HUES48 (cell line): ENCODE measurements around the gene TMEM229B.

Experiments
- H3K27ac ChIP-seq: one replicate; pipeline ENCODE4 v1.7.0; 2013; ENCODE audit warnings: low read depth, low read length, inconsistent platforms
- H3K27me3 ChIP-seq: 2 replicates; pipeline ENCODE4 v1.6.1; 2013; ENCODE audit warnings: mild to moderate bottlenecking, low read length; ENCODE audit not compliant: control insufficient read depth, insufficient read depth
- H3K36me3 ChIP-seq: 2 replicates; pipeline ENCODE4 v1.6.1; 2013; ENCODE audit warnings: low read length; ENCODE audit not compliant: control insufficient read depth, insufficient read depth
- H3K4me1 ChIP-seq: 2 replicates; pipeline ENCODE4 v1.6.1; 2013; ENCODE audit warnings: mild to moderate bottlenecking, low read length; ENCODE audit not compliant: control insufficient read depth, insufficient read depth
- H3K4me3 ChIP-seq: 2 replicates; pipeline ENCODE4 v1.5.1; 2013; ENCODE audit warnings: mild to moderate bottlenecking, low read depth, low read length
- H3K9ac ChIP-seq: 2 replicates; pipeline ENCODE4 v1.6.1; 2013; ENCODE audit warnings: mild to moderate bottlenecking, low read depth, low read length, moderate library complexity
- H3K9me3 ChIP-seq: 2 replicates; pipeline ENCODE4 v1.6.1; 2013; ENCODE audit warnings: low read length; ENCODE audit not compliant: control insufficient read depth, insufficient read depth

The TMEM229B gene

GRCh38 chr14:67468378-67468730 lies 20.2 kb downstream of the TMEM229B start:
- no peaks in the 10 kb centered on the region for H3K27me3 ChIP-seq
- no peak overlapping the region for H3K27ac ChIP-seq
- no peak overlapping the region for H3K9ac ChIP-seq
- H3K4me3 ChIP-seq: no peak overlapping the region
- no peaks in the 10 kb centered on the region for H3K36me3 ChIP-seq
- no peaks in the 10 kb centered on the region for H3K9me3 ChIP-seq
- H3K4me1 ChIP-seq: no peaks in the 10 kb centered on the region

DNA sequence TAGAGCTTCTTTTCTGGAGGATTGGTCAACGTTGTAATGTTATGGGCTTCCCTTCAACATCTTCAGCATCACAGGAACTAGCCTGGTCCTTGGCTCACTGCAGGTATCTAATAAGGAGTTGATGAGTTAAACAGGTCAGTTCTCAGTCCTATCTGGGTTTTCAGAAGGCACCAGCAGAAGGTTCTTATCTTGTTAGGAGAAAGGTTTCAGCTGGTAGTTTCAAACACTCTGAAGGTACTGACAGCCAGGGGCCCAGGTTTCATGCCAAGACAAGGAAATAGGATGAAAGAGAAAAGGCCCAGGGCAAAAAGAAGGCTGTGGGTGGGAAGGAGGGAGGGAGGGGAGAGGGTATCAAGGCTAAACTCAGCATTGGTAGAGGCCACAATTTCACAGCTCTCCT lies 21.4 kb downstream of the TMEM229B start:
- Histone ChIP-seq H3K9ac (no peak overlapping the region), H3K4me3 (no peak overlapping the region), H3K36me3 (no peaks in the 10 kb centered on the region), H3K27ac (no peak overlapping the region), H3K4me1 (no peaks in the 10 kb centered on the region), H3K27me3 (no peaks in the 10 kb centered on the region), H3K9me3 (no peaks in the 10 kb centered on the region)

GRCh38 chr14:67464879-67465278 lies 23.6 kb downstream of the TMEM229B start:
- no peaks in the 10 kb centered on the region for H3K36me3 ChIP-seq
- no peaks in the 10 kb centered on the region for H3K27me3 ChIP-seq
- H3K9me3 ChIP-seq: no peaks in the 10 kb centered on the region
- H3K4me3 ChIP-seq: no peak overlapping the region
- no peak overlapping the region for H3K27ac ChIP-seq
- no peaks in the 10 kb centered on the region for H3K4me1 ChIP-seq
- H3K9ac ChIP-seq: no peak overlapping the region

GRCh38 chr14:67464377-67464776 lies 24.1 kb downstream of the TMEM229B start:
- H3K36me3 ChIP-seq: no peaks in the 10 kb centered on the region
- H3K9me3 ChIP-seq: no peaks in the 10 kb centered on the region
- H3K9ac ChIP-seq: no peak overlapping the region
- H3K4me3 ChIP-seq: no peak overlapping the region
- no peaks in the 10 kb centered on the region for H3K4me1 ChIP-seq
- H3K27ac ChIP-seq: no peak overlapping the region
- H3K27me3 ChIP-seq: no peaks in the 10 kb centered on the region

GRCh38 chr14:67463900-67464299 lies 24.6 kb downstream of the TMEM229B start:
- Histone ChIP-seq H3K4me3 (no peak overlapping the region), H3K27ac (no peak overlapping the region), H3K27me3 (no peaks in the 10 kb centered on the region), H3K9ac (no peak overlapping the region), H3K36me3 (no peaks in the 10 kb centered on the region), H3K4me1 (no peaks in the 10 kb centered on the region), H3K9me3 (no peaks in the 10 kb centered on the region)

DNA sequence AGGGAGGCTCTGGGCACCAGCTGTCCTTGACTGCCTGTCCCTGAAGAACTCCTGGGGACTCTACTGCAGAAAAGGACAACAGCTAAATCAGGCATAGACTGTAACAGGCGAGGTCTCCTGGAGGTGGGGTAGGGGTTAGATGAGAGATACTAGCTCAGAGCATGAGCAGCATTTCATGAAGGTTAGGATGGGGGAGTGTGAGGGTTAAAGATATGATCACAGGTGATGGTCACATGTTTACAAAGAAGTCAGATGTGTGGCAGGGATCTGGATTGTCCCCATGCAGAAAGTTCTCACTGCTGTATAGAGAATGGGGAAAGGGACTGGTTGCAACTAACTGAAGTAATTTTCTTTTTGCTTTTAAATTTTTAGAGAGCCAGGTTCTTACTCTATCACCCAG lies 26.5 kb downstream of the TMEM229B start:
- no peak overlapping the region for H3K9ac ChIP-seq
- no peaks in the 10 kb centered on the region for H3K9me3 ChIP-seq
- H3K27ac ChIP-seq: no peak overlapping the region
- H3K27me3 ChIP-seq: no peaks in the 10 kb centered on the region
- H3K4me1 ChIP-seq: 0 out of 2 replicates have a peak, but pooled peaks cover 3% of the 10 kb centered on the region
- no peak overlapping the region for H3K4me3 ChIP-seq
- H3K36me3 ChIP-seq: no peaks in the 10 kb centered on the region

DNA sequence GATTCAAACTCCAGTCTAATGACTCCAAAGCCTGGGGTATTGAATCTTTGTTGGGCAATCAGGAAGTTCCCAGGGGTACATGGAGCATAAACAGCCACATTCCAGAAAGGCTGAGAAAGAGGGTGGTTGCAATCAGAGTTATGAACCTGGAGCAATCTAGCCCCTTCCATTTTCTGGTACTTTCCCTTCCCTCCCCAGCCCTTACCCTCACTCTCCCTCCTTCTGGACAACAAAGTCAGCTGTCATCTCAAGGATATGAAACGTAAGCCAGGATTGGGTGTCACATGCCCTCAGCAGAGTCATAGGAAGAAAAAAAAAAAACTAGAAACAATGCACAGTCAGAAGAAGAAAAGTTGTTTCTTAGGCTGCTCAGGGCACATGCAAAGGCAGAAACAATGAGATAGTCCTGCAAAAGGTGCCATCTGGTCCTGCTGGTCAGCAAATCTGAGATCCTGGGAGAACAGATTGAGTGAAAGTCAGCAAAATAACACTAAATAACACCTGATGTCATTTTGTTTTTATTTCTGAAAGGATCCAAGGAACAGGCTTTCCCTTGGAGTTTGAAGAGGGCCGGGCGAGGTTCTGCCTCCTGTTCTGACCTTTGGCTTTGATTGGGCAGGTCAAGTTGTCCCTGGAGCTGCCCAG lies 27.1 kb downstream of the TMEM229B start:
- H3K9ac ChIP-seq: no peak overlapping the region
- H3K27ac ChIP-seq: no peak overlapping the region
- no peaks in the 10 kb centered on the region for H3K27me3 ChIP-seq

DNA sequence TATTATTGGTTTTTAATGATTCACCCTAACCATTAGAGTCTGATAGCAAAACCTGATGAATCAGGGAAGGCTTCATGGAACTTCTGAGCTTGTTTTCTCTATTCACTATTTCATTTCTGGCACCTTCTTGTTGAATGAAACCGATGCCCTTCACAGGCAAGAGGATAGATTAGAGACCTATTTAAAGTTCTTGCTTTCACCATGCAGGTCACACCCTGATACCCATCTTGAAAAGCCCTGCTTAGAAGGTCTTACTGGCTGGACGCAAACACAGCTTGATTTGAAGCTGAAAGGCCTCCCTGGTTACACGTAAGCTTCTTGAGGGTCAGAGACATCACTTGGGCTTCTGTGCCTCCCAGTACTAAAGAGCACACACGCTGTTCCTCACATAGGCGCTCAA lies 29.2 kb downstream of the TMEM229B start:
- 0 out of 2 replicates have a peak, but pooled peaks cover 3% of the 10 kb centered on the region for H3K4me1 ChIP-seq
- H3K27me3 ChIP-seq: no peaks in the 10 kb centered on the region
- no peaks in the 10 kb centered on the region for H3K9me3 ChIP-seq
- no peak overlapping the region for H3K4me3 ChIP-seq
- H3K36me3 ChIP-seq: no peaks in the 10 kb centered on the region
- H3K9ac ChIP-seq: no peak overlapping the region
- H3K27ac ChIP-seq: no peak overlapping the region

More for the DNA sequence above, 27.1 kb downstream of the TMEM229B start:
- no peaks in the 10 kb centered on the region for H3K36me3 ChIP-seq
- no peak overlapping the region for H3K4me3 ChIP-seq
- 0 out of 2 replicates have a peak, but pooled peaks cover 3% of the 10 kb centered on the region for H3K4me1 ChIP-seq
- H3K9me3 ChIP-seq: no peaks in the 10 kb centered on the region

DNA sequence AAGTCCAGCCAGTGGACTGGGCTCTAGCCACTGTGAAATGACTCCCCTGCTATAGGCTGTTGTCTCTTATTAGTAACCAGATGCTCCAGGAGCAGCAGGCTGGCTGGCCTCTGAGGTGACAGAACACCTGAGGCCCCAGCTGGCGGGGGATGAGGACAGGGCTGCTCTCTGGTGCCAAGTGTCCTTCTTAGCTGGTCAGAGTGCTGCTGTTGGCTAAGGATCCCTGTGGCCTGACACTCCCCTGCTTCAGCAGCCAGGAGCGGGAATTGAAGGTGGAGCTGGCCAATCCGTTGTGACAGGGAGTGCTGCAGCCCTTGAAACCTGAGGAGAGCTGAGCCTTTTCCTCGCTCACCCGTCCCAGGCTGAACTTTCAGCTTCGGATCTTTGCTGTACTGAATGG lies 30.7 kb downstream of the TMEM229B start:
- no peak overlapping the region for H3K9ac ChIP-seq
- no peaks in the 10 kb centered on the region for H3K36me3 ChIP-seq

DNA sequence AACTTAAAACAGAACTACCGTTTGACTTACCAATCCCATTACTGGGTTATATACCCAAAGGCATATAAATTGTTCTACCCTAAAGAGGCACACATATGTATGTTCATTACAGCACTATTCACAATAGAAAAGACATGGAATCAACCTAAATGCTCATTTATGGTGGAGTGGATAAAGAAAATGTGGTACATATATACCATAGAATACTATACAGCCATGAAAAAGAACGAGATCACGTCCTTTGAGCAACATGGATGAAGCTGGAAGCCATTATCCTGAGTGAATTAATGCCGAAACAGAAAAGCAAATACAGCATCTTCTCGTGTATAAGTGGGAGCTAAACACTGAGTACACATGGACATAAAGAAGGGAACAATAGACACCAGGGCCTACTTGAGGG lies 31.8 kb downstream of the TMEM229B start:
- Histone ChIP-seq H3K4me1 (0 out of 2 replicates have a peak, but pooled peaks cover 3% of the 10 kb centered on the region), H3K27ac (no peak overlapping the region), H3K9ac (no peak overlapping the region), H3K27me3 (no peaks in the 10 kb centered on the region), H3K9me3 (no peaks in the 10 kb centered on the region), H3K36me3 (no peaks in the 10 kb centered on the region), H3K4me3 (no peak overlapping the region)

More for the DNA sequence above, 30.7 kb downstream of the TMEM229B start:
- no peaks in the 10 kb centered on the region for H3K27me3 ChIP-seq
- no peak overlapping the region for H3K27ac ChIP-seq
- H3K4me3 ChIP-seq: no peak overlapping the region
- 0 out of 2 replicates have a peak, but pooled peaks cover 3% of the 10 kb centered on the region for H3K4me1 ChIP-seq
- no peaks in the 10 kb centered on the region for H3K9me3 ChIP-seq

GRCh38 chr14:67453575-67454300 lies 34.8 kb downstream of the TMEM229B start:
- 0 out of 2 replicates have a peak, but pooled peaks cover 3% of the 10 kb centered on the region for H3K4me1 ChIP-seq
- H3K27ac ChIP-seq: no peak overlapping the region
- no peaks in the 10 kb centered on the region for H3K36me3 ChIP-seq
- no peak overlapping the region for H3K9ac ChIP-seq
- 0 out of 2 replicates have a peak, but pooled peaks cover 10% of the 10 kb centered on the region for H3K9me3 ChIP-seq
- H3K4me3 ChIP-seq: no peak overlapping the region
- H3K27me3 ChIP-seq: no peaks in the 10 kb centered on the region
